ENCODE measurements around the gene TSHZ2.
"Not testable (repeated sequence)": the region's sequence is repeated elsewhere in the genome, so short reads cannot be mapped to it uniquely, and the experiment has no call there.

Gene TSHZ2

DNA sequence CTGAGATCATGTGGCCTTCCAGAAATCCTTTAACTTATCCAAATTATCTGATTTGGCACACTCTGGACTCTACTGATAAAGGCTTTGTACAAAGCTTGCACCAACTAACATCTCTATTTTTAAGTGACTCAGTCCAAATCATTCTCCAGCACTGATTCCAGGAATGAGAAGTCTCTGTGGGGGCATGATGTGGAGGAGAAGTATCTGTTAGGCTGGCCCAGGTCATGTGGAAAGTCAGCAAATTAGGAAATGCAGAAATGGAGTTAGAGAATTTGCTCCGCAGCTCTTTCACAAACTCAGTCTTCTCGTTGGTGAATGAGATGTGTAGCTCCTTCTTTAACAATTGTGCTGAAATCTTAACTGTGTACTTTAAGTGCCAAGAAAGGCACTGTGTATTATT, 455.8 kb downstream of the TSHZ2 start:
- no peak for TF ChIP-seq POLR2A (IDR thresholded peaks at IDR 0.05; ENCODE audit: low read depth, low read length)
- no peak for DNase-seq (ENCODE audit: insufficient read length, low spot score)
- no peak for FAIRE-seq

DNA sequence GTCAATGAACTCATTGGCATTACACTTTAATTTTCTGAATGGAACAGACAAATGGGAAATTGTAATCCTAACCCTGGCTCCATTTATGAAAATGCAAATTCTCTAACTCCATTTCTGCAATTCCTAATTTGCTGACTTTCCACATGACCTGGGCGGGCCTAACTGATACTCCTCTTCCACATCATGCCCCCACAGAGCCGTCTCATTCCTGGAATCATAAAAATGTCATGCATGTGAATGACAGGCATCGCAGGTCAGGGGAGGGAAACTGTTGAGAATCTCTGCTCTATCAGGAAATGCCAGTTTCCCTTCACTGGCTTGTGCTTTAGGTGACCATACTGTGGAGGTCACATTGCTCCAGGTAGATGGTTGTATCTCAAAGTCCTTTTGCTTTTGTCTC, 456.4 kb downstream of the TSHZ2 start:
- DNase-seq (ENCODE audit: insufficient read length, low spot score) (no peak), FAIRE-seq (no peak)
- no peak for TF ChIP-seq POLR2A (IDR thresholded peaks at IDR 0.05; ENCODE audit: low read depth, low read length)

DNA sequence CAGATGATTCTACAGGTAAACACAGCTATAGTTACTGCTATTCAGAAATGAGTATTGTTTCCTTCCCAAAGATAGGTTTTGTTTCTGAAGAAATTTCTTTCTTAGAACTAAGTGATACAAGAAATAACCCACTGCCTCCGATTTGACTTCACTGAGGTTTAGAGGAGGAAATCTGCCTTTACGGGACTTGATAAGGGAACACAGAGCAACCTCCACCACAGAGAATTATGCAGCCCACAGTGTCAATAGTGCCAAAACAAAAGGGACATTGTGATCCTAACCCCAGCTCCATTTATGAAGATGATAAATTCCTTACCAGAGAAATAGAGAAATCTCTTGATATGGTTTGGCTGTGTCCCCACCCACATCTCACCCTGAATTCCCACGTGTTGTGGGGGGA, 456.8 kb downstream of the TSHZ2 start:
- no peak for TF ChIP-seq POLR2A (IDR thresholded peaks at IDR 0.05; ENCODE audit: low read depth, low read length)
- FAIRE-seq (no peak), DNase-seq (ENCODE audit: insufficient read length, low spot score) (no peak)

DNA sequence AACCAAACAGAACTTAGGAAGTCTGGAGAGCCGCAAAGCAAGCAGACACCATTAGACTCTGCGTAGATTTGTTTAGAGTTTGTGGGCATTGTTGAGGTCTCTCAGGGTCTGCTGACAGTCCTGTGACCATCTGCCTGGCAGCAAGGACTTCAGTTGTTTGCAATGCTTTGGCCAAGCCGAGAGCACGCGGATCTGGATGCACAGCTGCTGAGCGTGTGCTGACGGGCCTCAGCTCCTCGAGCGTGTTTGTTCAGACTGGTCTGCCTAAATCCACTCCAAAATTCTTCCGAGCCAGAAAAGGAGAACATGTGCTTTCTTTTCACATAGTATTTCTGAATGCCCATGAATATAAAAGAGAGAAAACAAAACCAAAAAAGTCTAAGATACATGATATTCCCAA, 462.5 kb downstream of the TSHZ2 start:
- no peak for DNase-seq (ENCODE audit: insufficient read length, low spot score)
- no peak for TF ChIP-seq POLR2A (IDR thresholded peaks at IDR 0.05; ENCODE audit: low read depth, low read length)
- no peak for FAIRE-seq

DNA sequence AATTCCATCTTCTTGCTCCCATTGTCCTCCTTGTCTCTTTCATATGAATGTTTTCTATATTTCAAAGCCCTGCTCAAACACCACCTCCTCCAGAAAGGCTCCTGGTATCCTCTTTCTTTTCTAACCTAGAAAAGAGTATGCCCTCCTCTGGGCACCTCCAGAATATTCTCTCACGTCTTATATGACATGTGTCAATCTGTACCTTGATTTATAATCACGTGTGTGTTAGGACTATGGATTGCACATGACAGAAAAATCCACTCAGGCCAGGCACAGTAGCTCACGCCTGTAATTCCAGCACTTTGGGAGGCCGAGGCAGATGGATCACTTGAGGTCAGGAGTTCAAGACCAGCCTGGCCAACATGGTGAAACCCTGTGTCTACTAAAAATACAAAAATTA, 464.8 kb downstream of the TSHZ2 start:
- DNase-seq (ENCODE audit: insufficient read length, low spot score); FAIRE-seq: not testable (repeated sequence)

DNA sequence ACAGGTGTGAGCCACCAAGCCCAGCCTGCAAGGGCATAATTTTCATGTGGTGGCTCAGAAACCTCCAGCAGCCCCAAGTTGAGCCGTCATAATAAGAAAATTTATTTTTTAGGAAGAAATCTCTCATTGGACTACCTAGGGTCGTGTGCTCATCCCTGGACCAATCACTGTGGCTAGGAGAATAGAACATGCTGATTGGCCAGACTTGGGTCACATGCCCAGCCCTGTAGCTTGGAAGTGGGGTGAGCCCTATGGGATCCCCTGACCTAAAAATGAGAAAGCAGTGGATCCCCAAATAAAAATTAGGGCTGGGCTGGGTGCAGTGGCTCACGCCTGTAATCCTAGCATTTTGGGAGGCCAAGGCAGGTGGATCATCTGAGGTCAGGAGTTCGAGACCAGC, 466.2 kb downstream of the TSHZ2 start:
- DNase-seq (ENCODE audit: insufficient read length, low spot score), result no peak
- TF ChIP-seq POLR2A (IDR thresholded peaks at IDR 0.05; ENCODE audit: low read depth, low read length), result no peak
- no peak for FAIRE-seq

DNA sequence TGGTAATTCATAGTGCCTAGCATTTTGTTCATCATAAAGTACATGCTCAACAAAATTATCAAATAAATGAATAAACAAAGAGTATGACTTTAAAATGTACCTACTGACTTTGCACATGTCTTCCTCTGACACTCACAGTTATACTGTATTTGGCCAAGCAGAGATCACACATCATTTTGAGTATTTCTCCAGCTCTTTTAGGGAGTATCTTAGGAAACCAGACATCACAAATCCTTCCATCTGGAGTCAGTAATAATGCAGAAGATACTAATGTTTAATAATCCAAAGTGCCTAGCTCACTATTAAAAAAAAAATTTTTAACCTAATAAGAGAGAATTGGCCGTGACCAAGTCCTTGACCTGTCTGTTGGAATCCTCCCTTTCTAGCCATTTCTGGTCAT, 466.9 kb downstream of the TSHZ2 start:
- no peak for FAIRE-seq
- DNase-seq (ENCODE audit: insufficient read length, low spot score), result no peak
- TF ChIP-seq POLR2A (IDR thresholded peaks at IDR 0.05; ENCODE audit: low read depth, low read length), result no peak

DNA sequence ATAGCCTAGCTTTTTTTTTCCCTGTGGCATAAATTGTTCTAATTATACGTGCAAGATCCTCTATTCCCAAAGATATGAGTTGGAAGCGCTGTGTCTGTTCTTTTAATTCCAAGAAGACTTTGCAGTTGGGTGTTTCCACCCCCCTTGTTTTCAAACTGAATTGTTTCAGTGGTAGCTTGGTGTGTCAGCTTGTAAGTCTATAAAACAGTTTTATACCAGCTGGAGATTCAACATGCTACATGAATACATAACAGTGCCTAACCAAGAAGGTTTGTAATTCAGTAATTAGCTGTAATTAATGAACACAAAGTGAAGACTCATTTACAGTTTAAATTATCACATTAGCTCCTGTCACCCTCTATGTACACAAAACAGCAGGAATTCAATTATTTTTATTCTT, 467.5 kb downstream of the TSHZ2 start:
- FAIRE-seq, result no peak
- DNase-seq (ENCODE audit: insufficient read length, low spot score), result no peak
- no peak for TF ChIP-seq POLR2A (IDR thresholded peaks at IDR 0.05; ENCODE audit: low read depth, low read length)

DNA sequence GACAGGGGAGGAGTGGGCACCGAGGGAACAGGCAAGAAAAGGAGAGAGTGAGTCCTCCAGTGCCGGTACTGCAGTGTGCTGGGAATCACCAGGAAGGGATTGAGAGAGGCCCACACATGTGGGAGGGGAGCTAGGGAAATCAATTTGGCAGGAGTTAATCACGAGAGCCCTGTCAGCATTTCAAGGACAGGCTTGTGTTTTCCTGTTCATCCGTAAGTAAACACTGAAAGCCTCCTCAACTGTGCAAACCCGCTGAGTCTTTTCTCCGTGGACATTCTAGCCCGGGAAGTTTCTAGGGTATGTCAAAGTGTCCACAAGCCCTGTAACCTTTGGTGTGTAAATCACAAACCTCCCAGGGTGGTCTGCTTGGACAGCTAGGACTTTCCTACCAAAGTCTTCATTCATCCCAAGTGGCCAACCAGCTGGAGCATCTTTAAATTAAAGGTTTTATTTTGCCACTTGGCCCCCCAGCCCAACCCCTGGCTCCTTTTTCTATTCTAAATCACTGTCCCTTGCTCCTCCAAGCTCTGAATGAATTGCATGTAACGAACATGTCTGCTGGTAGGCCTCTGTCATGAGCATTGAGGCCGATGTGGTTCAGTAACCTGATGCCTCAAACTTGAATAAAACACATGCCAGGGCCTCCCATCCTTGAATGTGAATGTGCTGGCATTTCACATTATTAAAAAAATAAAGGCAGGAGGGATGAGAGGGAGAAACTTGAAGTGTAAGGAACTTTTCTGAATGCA, 472.4 kb downstream of the TSHZ2 start:
- no peak for TF ChIP-seq POLR2A (IDR thresholded peaks at IDR 0.05; ENCODE audit: low read depth, low read length)
- DNase-seq (ENCODE audit: insufficient read length, low spot score) (no peak), FAIRE-seq (no peak)

DNA sequence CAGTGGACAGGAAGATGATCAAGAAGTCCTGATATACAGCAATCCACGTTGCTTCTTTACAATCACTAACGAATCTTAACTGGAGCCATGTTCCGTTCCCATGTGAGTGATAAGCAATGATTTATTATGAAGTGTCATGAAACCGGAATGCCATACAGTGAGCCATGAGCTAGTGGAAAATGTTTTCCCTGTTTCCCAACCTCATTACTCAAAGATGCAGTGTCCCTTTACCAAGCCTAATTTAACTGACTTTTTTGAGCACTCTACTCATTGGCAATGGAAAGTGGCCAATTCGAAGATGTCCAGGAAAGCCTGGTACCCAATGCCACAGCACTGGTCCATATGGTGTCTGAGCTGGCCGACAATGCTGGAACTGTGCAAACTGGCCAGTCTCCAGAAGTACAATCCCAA, 473.2 kb downstream of the TSHZ2 start:
- DNase-seq (ENCODE audit: insufficient read length, low spot score) (no peak), FAIRE-seq (no peak)
- TF ChIP-seq POLR2A (IDR thresholded peaks at IDR 0.05; ENCODE audit: low read depth, low read length), result no peak

DNA sequence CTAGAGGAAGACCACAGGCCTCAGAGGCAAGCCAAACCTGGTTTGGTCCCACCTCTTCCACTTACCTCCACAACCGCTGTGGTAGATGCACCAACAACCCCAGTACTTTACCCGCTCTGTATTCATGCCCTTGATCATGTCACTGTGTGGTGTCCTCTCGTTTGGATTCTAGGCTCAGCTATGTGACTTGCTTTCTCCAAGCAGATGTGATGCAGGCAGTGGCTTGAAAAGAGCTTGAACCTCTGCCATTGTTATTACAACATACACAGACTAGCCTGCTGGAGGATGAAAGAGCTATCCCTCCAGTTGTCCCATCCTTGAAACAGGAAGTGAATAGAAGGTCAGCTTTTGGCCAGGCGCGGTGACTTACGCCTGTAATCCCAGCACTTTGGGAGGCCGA, 473.8 kb downstream of the TSHZ2 start:
- no peak for TF ChIP-seq POLR2A (IDR thresholded peaks at IDR 0.05; ENCODE audit: low read depth, low read length)
- no peak for FAIRE-seq
- DNase-seq (ENCODE audit: insufficient read length, low spot score), result no peak

DNA sequence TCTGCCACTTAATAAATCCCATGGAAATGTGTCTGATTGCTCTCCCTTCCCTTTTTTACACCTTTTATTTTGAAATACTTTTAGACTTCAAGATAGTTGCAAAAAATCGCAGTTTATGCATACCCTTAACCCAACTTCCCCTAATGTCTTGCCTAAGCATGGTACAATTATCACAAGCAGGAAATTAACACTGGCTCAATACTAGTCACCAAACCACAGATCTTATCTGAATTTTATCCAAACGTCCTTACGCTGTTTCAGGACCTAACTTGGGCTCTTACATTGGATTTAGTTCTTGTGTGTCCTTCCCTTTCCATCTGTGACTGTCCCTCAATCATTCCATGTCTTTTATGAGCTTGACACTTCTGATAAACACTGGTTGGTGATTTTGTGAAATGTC, 475.2 kb downstream of the TSHZ2 start:
- no peak for TF ChIP-seq POLR2A (IDR thresholded peaks at IDR 0.05; ENCODE audit: low read depth, low read length)
- DNase-seq (ENCODE audit: insufficient read length, low spot score), result no peak
- FAIRE-seq, result no peak

DNA sequence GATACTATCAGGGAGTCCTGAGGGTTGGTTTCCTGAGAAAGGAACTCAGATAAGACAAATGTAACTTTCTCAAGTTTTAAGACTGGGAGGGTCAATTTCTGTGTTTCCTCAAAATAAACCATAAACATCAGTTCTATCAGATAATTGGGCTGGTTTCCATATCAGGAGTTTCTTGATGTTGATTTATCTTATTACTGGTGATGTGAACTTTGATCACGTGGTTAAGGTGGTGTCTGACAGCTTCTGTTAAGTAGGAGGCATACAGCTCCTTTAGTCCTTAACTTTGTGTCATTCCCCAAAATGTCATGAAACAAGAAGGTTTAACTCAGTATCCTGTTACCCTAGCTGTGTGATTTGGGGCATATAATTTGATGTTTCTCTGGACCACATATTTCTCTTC, 476.3 kb downstream of the TSHZ2 start:
- FAIRE-seq, result no peak
- no peak for TF ChIP-seq POLR2A (IDR thresholded peaks at IDR 0.05; ENCODE audit: low read depth, low read length)

DNA sequence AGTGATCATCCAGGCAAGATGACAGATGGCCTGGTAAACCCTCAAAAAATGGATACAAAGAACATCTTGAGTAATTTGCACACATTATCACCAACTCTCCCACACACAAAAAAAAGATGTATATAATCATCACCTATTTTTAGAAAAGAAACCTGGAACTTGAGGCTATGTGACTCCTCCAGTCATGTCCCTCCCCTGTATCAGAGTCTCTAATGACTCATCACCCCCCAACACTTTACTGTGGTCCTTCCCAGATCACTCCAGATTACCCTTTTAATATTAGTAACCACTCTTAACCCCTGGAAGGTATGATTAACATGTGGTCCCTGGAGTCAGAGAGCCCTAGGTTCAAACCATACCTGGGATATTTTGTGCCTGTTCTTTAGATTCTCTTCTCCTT, 476.7 kb downstream of the TSHZ2 start:
- TF ChIP-seq POLR2A (IDR thresholded peaks at IDR 0.05; ENCODE audit: low read depth, low read length), result no peak
- DNase-seq (ENCODE audit: insufficient read length, low spot score) (no peak), FAIRE-seq (no peak)

More for the DNA sequence above, 476.3 kb downstream of the TSHZ2 start:
- DNase-seq (ENCODE audit: insufficient read length, low spot score), result no peak

DNA sequence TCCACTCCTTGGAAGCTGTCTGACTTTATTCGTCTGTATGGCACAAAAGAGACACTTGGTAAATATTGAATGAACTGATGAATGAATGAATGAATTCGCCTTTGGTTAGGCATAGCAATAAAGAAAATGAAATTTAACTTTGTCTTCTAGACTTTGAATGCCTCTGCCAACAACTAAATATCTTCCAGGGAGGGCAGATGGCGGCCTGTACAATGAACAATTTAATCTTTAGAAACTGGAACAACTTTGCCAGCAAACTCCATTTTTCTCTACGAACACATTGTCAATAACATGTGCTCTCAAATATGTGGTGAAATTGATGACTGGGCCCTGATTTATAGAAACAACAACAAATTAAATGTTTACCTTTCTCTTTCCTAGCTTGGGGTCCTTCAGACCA, 480.9 kb downstream of the TSHZ2 start:
- no peak for TF ChIP-seq POLR2A (IDR thresholded peaks at IDR 0.05; ENCODE audit: low read depth, low read length)
- no peak for DNase-seq (ENCODE audit: insufficient read length, low spot score)
- no peak for FAIRE-seq

Measured in H54 (cell line).